IMR-90 (cell line): ENCODE results near the gene FLT1.

ENCODE experiments used
- CEBPB ChIP-seq: IDR thresholded peaks from 2 replicates; pipeline ENCODE4 v1.6.1; 2012; ENCODE audit warnings: low read depth, low read length, improper control_type of control experiment
- CHD1 ChIP-seq: IDR thresholded peaks from 2 replicates; pipeline ENCODE4 v1.6.1; 2012; ENCODE audit warnings: low read depth, low read length, improper control_type of control experiment
- FOS ChIP-seq: fragments of 150-350 bp; IDR thresholded peaks from 2 replicates; pipeline ENCODE4 v1.6.1; 2016; ENCODE audit warnings: low read depth, low read length
- MXI1 ChIP-seq: IDR thresholded peaks from 2 replicates; pipeline ENCODE4 v1.6.1; 2012; ENCODE audit warnings: low read depth, mild to moderate bottlenecking, low read length, moderate library complexity, borderline replicate concordance
- NFE2L2 ChIP-seq: fragments of 150-350 bp; IDR thresholded peaks from 2 replicates; pipeline ENCODE4 v1.6.1; 2016; ENCODE audit warnings: low read depth, mild to moderate bottlenecking, low read length
- POLR2A ChIP-seq: IDR thresholded peaks from 2 replicates; pipeline ENCODE4 v1.6.1; 2012; ENCODE audit warnings: mild to moderate bottlenecking, low read depth, low read length
- RAD21 ChIP-seq: IDR thresholded peaks from 2 replicates; pipeline ENCODE4 v1.6.1; 2012; ENCODE audit warnings: low read length, improper control_type of control experiment
- RCOR1 ChIP-seq: IDR thresholded peaks from 2 replicates; pipeline ENCODE4 v1.6.1; 2012; ENCODE audit warnings: mild to moderate bottlenecking, low read length, improper control_type of control experiment; ENCODE audit not compliant: insufficient replicate concordance
- RFX5 ChIP-seq: IDR thresholded peaks from 2 replicates; pipeline ENCODE4 v1.8.0; 2012; ENCODE audit warnings: low read depth, mild to moderate bottlenecking, low read length, moderate library complexity
- TF ChIP-seq, protein P1 (sequence below): fragments of 150-350 bp; IDR thresholded peaks from 2 replicates; pipeline ENCODE4 v1.6.1; 2017; ENCODE audit warnings: mild to moderate bottlenecking, antibody characterized with exemption, low read length, low read depth
- TF ChIP-seq, protein P2 (sequence below): conservative IDR thresholded peaks from 2 replicates; pipeline ENCODE4 v1.5.1; 2012; ENCODE audit warnings: mild to moderate bottlenecking, low read depth, low read length, improper control_type of control experiment
- TF ChIP-seq, protein P3 (sequence below): fragments of 150-350 bp; IDR thresholded peaks from 2 replicates; pipeline ENCODE4 v1.6.1; 2016; ENCODE audit warnings: low read depth, mild to moderate bottlenecking, low read length, moderate library complexity, borderline replicate concordance

DNA sequence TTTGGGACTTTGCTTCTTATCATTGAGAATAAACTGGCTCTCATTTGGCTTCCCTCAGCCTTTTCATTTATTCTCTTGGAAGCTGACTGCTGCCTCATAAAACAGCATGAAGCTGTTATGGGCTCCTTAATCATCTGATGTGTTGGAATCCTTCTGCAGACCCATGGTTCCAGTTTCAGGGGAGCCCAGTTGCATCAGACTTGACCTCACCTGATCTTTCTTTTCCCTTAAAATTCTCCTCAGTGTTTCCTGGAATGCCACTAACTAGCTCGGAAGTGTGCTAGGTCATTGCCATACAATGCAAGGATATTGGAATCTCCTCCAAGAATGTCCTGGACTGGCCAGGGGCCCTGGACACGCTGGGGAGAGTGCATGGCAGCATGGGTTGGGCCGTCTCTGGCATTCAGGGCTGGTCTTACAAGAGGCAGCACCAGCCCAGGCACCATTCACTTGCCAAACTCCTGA is 158.7 kb downstream of the FLT1 start:
- TF ChIP-seq, protein P1, sequence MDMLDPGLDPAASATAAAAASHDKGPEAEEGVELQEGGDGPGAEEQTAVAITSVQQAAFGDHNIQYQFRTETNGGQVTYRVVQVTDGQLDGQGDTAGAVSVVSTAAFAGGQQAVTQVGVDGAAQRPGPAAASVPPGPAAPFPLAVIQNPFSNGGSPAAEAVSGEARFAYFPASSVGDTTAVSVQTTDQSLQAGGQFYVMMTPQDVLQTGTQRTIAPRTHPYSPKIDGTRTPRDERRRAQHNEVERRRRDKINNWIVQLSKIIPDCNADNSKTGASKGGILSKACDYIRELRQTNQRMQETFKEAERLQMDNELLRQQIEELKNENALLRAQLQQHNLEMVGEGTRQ = no peak
- TF ChIP-seq, protein P2, sequence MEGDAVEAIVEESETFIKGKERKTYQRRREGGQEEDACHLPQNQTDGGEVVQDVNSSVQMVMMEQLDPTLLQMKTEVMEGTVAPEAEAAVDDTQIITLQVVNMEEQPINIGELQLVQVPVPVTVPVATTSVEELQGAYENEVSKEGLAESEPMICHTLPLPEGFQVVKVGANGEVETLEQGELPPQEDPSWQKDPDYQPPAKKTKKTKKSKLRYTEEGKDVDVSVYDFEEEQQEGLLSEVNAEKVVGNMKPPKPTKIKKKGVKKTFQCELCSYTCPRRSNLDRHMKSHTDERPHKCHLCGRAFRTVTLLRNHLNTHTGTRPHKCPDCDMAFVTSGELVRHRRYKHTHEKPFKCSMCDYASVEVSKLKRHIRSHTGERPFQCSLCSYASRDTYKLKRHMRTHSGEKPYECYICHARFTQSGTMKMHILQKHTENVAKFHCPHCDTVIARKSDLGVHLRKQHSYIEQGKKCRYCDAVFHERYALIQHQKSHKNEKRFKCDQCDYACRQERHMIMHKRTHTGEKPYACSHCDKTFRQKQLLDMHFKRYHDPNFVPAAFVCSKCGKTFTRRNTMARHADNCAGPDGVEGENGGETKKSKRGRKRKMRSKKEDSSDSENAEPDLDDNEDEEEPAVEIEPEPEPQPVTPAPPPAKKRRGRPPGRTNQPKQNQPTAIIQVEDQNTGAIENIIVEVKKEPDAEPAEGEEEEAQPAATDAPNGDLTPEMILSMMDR = no peak
- TF ChIP-seq POLR2A = no peak
- no peak for TF ChIP-seq CEBPB
- TF ChIP-seq FOS = no peak
- no peak for TF ChIP-seq RCOR1
- no peak for TF ChIP-seq CHD1
- no peak for TF ChIP-seq MXI1
- TF ChIP-seq RAD21 = no peak
- no peak for TF ChIP-seq RFX5
- TF ChIP-seq NFE2L2 = no peak
- TF ChIP-seq, protein P3, sequence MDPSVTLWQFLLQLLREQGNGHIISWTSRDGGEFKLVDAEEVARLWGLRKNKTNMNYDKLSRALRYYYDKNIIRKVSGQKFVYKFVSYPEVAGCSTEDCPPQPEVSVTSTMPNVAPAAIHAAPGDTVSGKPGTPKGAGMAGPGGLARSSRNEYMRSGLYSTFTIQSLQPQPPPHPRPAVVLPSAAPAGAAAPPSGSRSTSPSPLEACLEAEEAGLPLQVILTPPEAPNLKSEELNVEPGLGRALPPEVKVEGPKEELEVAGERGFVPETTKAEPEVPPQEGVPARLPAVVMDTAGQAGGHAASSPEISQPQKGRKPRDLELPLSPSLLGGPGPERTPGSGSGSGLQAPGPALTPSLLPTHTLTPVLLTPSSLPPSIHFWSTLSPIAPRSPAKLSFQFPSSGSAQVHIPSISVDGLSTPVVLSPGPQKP = no peak
